ENCODE data around the gene NCDN.
A peak's percentile ranks its signal among the peaks of the same experiment; 100 is the strongest.
"Not testable (repeated sequence)": the region's sequence is repeated elsewhere in the genome, so short reads cannot be mapped to it uniquely, and the experiment has no call there.

The NCDN gene

GRCh38 chr1:35572296-35572695, 14.7 kb downstream of the NCDN start:
- no peak for DNase-seq

GRCh38 chr1:35573198-35574124, 15.9 kb downstream of the NCDN start, which contains the start of gene TFAP2E:
Gene TFAP2E (plus strand): TSS chr1:35573314. CDS start chr1:35573578, 264 bp downstream.
- peak; percentile 96 for DNase-seq

- DNase-seq = no peak
These were observed 16.6 kb downstream of the NCDN start for GRCh38 chr1:35574125-35574654.

GRCh38 chr1:35574655-35575415, 17.2 kb downstream of the NCDN start:
- DNase-seq = peak; percentile 96

- no peak for DNase-seq
These were observed 17.9 kb downstream of the NCDN start for GRCh38 chr1:35575416-35575958.

GRCh38 chr1:35576061-35576765, 18.6 kb downstream of the NCDN start:
- DNase-seq = no peak

GRCh38 chr1:35576766-35577070, 19.1 kb downstream of the NCDN start:
- not testable (repeated sequence) for DNase-seq

GRCh38 chr1:35577071-35577998, 19.7 kb downstream of the NCDN start:
- no peak for DNase-seq

- DNase-seq = no peak
These were observed 23.4 kb downstream of the NCDN start for GRCh38 chr1:35580949-35581388.

GRCh38 chr1:35581621-35582020, 24.0 kb downstream of the NCDN start:
- DNase-seq = not testable (repeated sequence)

GRCh38 chr1:35585281-35585680, 27.7 kb downstream of the NCDN start:
- no peak for DNase-seq

- DNase-seq = not testable (repeated sequence)
These were observed 28.2 kb downstream of the NCDN start for GRCh38 chr1:35585805-35586204.

- no peak for DNase-seq
These were observed 29.2 kb downstream of the NCDN start for GRCh38 chr1:35586808-35587207.

GRCh38 chr1:35587736-35588135, 30.1 kb downstream of the NCDN start:
- no peak for DNase-seq

- DNase-seq = no peak
These were observed 30.8 kb downstream of the NCDN start for GRCh38 chr1:35588197-35588910.

GRCh38 chr1:35589516-35590427, 32.2 kb downstream of the NCDN start:
- no peak for DNase-seq

GRCh38 chr1:35590476-35591040, 33.0 kb downstream of the NCDN start:
- no peak for DNase-seq

- no peak for DNase-seq
These were observed 33.6 kb downstream of the NCDN start for GRCh38 chr1:35591211-35591610.

Data from NCI-H510A treated with DMSO at 0.1 percent for 48 hours (cell line).